AG20443 (cell line): ENCODE results near the gene DHX15.

Experiments
- DNase-seq: peaks from one replicate; pipeline ENCODE4 v3.0.0; 2012; ENCODE audit warnings: low spot score, mixed read lengths

Gene DHX15

GRCh38 chr4:24482871-24483270 lies 101.5 kb downstream of the DHX15 start:
- peak; percentile 29 for DNase-seq

DNA sequence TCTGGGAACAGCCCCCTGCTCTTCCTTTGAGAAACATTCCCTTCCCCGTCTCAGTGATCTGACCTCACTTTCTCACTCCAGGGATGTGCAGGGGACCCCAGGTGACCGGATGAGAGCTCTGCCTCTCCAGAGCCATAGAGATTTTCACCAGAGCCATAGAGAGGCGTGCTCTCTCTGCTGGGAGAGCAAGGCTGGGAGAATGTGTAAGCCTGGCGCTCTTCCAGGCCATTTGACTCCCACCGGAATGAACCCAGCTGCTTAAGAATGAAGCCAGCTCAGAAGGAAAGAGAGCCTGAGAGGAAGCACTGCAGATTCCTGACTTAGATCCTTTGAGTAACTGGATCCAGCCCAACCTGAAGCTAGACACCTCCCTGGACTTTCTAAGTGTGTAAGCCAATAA lies 106.4 kb downstream of the DHX15 start:
- peak; percentile 17 for DNase-seq
